Ovary (tissue), 3 donors: ENCODE measurements around the gene HIBADH.

Source experiments
- EP300 ChIP-seq: sonication (generic); formaldehyde crosslinking; IDR thresholded peaks from one replicate; pipeline ENCODE4 v1.6.1; 2017; ENCODE audit warnings: antibody characterized with exemption
- POLR2A ChIP-seq: fragments of 450-650 bp; IDR thresholded peaks from one replicate; pipeline ENCODE4 v1.6.1; 2017; ENCODE audit warnings: antibody characterized with exemption, mild to moderate bottlenecking, moderate library complexity
- TF ChIP-seq, protein P1 (sequence below), 3 donors: fragments of 450-650 bp in 2 of 3; fragments of 200-600 bp in 1 of 3; IDR thresholded peaks; one replicate each; pipeline versions ENCODE4 v1.5.1 to v1.8.0; 2016 to 2022; ENCODE audit warnings: antibody characterized with exemption in 3 of 3, mild to moderate bottlenecking in 1 of 3
- donor health status: DM: no; HTN: no; CAD: no.

DNA sequence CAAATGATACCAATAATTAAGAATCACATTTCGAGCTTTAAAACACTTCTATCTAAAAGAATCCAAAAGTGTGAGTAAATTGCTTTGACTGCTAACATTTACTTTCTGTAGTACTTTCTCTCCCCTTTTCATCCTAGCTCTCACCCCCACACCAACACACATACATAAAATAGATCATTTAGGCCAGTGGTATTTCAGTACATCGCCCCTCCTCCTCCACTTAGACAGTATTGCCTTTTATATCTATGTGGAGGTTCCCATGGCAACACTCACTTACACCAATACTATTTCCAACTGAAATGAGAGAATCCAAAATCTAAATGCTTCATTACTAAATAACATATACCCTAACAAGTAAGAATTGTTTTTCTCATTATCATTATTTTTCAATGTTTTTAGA, 58.9 kb downstream of the HIBADH start:
- TF ChIP-seq, protein P1, sequence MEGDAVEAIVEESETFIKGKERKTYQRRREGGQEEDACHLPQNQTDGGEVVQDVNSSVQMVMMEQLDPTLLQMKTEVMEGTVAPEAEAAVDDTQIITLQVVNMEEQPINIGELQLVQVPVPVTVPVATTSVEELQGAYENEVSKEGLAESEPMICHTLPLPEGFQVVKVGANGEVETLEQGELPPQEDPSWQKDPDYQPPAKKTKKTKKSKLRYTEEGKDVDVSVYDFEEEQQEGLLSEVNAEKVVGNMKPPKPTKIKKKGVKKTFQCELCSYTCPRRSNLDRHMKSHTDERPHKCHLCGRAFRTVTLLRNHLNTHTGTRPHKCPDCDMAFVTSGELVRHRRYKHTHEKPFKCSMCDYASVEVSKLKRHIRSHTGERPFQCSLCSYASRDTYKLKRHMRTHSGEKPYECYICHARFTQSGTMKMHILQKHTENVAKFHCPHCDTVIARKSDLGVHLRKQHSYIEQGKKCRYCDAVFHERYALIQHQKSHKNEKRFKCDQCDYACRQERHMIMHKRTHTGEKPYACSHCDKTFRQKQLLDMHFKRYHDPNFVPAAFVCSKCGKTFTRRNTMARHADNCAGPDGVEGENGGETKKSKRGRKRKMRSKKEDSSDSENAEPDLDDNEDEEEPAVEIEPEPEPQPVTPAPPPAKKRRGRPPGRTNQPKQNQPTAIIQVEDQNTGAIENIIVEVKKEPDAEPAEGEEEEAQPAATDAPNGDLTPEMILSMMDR (IDR thresholded peaks at IDR 0.05): no peak
- no peak for TF ChIP-seq POLR2A
- TF ChIP-seq EP300: no peak
